ENCODE measurements around the gene ISG15.
"Not testable (repeated sequence)": the region's sequence is repeated elsewhere in the genome, so short reads cannot be mapped to it uniquely, and the experiment has no call there.

Gene ISG15

GRCh38 chr1:995665-996633 is 17.3 kb upstream of the ISG15 start:
- no peak for DNase-seq

- no peak for DNase-seq
Measured at GRCh38 chr1:996851-997712, 16.2 kb upstream of the ISG15 start.

GRCh38 chr1:997713-997992 is 15.6 kb upstream of the ISG15 start:
- no peak for DNase-seq

- no peak for DNase-seq
Measured at GRCh38 chr1:997993-998744, 15.1 kb upstream of the ISG15 start.

DNA sequence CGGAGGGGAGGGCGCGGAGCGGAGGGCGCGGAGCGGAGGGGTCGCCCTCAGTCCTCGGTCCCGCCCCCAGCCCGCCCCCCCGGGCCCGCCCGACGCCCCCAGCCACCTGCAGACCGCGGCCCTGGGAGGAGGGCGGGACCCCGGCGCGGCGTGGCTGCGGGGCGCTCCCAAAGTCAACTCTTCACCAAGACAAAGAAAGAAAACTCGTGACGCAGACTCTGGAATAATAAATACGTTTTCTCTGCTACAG is 14.6 kb upstream of the ISG15 start:
- DNase-seq, result no peak

DNA sequence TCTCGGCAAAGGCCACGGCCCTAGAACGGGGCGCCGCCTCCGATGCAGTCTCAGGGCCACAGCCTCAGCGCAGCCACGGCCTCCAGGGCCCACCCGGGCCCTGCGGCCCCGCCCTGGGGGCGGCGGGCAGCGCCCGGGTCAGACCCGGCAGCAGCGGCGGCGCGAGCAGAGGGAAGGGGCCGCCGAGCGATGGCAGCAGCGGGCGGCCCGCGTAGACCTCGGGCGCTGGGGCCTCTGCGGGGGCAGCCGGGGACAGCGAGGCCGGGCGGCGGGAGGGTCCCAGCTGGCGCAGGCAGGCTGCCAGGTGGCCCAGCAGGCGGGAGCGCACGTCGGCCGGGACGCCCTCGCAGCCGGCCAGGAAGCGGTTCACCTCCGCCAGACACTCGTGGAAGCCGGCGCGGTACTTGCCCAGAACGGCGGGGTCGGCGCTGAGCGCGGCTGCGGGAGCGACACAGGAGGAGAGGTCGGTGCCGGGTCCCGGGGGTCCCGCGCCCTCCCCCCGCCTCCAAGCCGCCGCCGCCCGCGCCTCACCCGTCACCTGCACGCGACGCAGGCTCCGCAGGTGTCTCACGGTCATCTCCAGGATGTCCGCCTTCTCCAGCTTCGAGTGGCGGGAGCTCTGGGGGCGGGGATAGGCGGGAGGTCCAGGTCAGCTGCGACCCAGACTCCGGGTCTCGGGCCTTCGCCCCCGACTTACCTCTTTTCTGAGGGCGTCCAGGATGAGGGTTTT is 14.1 kb upstream of the ISG15 start:
- DNase-seq, result peak in 1 of 2 donors; percentile 36

GRCh38 chr1:999725-1000356 is 13.5 kb upstream of the ISG15 start, which contains the start of gene HES4:
Gene HES4 (minus strand): TSS chr1:1000097. CDS start chr1:999973, 124 bp downstream.
- DNase-seq, result peak; percentile 65 to 78

- peak; percentile 75 to 86 for DNase-seq
Measured at GRCh38 chr1:1000357-1001056, 12.8 kb upstream of the ISG15 start.

DNA sequence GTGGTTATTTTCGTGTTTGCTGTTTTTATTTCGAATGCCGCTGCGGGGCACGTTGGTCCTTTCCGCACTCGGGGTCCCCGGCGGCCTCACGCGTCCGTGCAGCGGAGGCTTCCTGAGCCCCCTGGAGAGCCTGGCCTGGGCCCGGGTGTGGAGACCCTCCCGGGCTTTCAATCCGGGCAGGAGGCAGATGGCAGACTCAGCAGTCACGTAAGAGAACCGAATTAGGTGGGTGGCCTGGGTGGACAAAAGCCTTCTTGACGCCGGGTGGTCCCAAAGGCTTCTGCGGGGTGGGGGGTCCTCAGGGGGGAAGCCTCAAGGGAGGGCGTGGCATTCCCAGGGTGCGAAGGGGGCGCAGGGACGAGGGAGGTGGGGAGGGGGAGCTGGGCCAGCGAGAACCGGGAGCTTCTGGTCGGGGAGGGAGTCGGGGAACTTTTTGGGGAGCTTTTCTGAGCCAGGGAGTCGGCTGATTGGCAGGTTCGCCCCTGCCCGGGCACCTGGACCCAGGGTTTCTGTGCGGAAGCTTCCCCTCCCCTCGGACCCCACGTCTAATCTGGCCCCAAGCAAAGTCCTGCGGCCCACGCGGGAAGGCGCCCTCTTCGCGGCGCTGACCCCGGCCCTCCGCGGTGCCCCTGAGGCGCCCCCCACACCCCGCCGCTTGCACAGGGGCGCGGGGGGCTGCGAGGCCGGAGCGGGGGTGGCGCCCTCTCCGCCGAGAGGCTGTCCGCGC is 12.1 kb upstream of the ISG15 start:
- no peak for DNase-seq

- no peak for DNase-seq
Measured at GRCh38 chr1:1003618-1004419, 9.5 kb upstream of the ISG15 start.

DNA sequence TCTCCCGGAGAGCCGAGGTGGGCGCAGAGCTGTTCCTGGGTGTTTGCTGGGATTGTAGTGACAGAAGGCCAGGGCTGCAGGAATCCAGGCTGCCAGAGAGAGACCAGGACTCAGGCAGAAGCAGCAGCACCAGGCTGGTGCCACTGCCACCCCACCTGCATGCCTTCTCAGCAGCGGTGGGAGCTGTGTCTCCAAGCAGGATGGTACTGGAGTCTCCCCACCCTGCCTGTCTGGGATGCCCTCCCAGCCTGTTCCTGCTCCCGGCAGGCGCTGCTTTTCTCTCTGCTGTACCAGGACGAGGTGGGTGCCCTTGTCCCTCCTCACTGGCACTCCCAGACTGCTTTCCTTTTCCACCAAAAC is 8.9 kb upstream of the ISG15 start:
- no peak for DNase-seq

DNA sequence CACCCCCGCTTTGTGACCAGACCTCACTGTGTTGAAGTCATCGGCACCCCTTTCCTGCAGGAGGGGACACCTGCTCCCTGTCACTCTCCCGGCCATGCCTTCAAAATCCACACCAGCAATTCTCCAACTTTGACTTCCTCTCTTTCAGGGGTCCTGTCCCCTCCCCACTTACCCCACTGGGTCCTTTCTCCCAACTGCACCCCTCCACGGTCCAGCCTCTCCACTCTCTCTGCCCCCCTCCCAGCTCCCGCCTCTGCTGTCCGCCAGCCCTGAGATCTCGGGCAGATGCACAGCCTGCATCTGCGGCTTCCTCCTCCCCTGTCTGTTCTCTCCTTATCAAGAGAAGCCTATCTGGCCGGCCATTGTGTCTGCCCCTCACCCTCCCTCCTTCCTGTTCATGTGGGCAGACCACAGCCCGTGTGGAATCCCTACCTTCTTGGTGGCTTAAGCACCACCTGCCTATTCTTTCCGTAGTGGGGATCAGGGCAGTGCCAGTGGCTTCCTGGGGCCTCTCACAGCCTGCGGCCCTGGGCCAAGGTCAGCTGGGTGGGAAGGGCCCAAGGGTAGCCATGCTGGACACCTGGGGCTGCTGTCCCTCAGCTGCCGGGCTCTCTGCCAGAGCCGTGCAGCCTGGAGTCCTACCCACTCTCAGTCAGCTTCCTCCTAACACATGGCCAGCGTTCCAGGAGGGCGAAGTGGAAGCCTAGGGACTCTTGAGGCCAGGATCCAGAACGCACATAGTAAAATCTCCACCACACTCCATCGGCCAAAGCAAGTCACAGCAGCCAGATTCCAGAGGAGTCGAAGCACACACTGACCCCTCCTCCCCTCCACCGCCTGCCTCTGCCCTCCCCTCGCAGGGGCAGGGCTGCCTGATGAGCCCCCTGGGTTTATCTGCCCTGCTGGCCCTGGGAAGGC is 8.3 kb upstream of the ISG15 start:
- DNase-seq, result no peak

DNA sequence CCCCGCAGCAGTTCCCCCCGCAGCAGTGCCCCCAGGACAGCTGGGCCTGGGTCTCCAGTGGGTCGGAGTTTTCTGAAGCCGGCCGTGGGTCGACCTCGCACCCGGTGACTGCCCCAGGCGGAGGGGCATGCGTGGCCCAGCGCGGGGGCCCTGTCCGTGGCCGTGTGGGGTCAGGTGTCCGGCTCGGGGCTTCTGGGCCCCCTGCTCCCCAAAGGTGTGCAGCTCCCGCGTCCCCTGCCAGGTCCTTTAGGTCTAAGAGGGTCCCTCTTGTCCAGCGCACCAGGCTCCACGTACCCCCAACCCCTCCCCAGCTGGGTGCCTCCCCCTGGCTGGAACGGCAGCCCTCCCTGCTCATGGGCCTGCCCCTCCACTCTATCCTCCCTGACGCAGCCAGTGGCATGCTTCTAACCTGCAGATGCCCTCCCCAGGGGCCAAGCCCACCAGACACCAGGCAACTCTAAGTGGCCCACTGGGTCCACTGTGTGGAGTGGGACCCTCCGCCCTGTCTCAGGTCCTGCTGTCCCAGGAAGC is 7.5 kb upstream of the ISG15 start:
- no peak for DNase-seq

DNA sequence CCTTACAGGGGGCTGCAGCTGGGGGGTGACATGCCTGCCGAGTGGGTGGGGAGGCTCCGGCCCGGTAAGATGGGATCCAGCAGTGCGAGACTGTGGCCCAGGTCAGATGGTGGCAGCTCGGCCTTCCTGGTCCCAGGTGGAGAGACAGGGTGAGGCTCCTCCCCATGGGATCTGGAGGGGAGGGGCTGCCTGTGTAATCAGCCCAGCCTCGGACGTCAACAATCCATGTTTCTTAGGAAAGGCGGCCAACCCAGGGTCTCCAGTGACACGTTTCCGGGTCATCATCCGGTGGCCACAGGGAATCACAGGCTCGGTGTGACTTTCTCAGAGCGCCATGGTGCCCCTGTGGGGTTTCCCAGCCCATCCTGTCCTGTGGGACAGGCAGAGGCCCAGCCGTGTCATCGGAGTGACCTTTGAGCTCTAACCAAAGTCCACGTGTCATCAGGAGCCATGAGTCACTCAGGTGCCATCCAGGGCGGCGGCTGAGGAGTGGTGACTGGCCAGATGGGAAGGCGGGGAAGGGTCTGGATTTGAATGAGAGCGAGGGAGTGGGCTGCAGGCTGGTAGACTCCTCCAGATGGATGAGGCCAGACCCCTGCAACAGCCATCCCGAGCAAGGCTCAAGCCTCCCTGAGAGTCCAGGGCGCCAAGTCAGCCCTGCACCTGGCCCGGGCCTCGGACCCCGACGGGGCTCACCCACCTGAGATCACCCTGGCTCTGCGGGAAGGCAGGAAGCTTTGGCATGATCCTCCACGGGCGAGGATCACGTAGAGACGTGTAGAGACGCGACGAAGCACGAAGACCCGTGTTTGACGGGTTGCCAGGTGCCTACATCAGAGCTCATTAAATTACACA is 6.8 kb upstream of the ISG15 start:
- no peak for DNase-seq

- not testable (repeated sequence) for DNase-seq
Measured at GRCh38 chr1:1010131-1010530, 3.2 kb upstream of the ISG15 start.

DNA sequence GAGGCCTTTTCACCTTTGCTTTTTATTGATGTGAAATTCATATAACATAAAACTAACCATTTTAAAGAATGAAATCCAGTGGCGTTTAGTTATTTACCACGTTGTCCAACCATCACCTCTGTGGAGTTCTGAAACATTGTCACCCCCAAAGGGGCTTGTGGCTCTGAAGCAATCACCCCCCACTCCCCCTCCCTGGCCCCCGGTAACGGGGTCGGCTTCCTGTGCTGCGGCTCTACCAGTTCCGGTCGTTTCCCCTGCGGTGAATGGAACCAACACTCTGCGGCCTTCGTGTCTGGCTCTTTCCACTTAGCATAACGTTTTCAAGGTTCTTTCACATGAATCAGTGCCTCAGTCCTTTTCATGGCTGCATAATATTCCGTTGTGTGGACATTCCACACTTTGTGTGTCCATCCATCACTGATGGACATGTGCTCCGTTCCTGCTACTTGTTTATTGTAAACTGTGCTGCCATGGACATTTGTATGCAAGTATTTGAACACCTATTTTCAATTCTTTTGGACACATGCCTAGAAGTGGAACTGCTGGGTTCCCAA is 1.8 kb upstream of the ISG15 start:
- DNase-seq, result no peak

- not testable (repeated sequence) for DNase-seq
Measured at GRCh38 chr1:1012736-1013104, 577 bp upstream of the ISG15 start.
